Epithelial cell of esophagus (primary cell): ENCODE results near the gene JAM2.
A peak's percentile ranks its signal among the peaks of the same experiment; 100 is the strongest.
"Not testable (repeated sequence)": the region's sequence is repeated elsewhere in the genome, so short reads cannot be mapped to it uniquely, and the experiment has no call there.

ENCODE experiments used
- DNase-seq: peaks from one replicate; pipeline ENCODE4 v3.0.0; 2010; ENCODE audit warnings: low read depth
- H3K4me3 ChIP-seq: 2 replicates; pipeline ENCODE4 v1.5.1; 2011; ENCODE audit warnings: mild to moderate bottlenecking, low read length, control low read depth
- CTCF ChIP-seq: IDR thresholded peaks from 2 replicates; pipeline ENCODE4 v1.5.1; 2011; ENCODE audit warnings: low read depth, mild to moderate bottlenecking, low read length, control low read depth, inconsistent platforms; ENCODE audit not compliant: insufficient read depth; ENCODE audit errors: missing control alignments

The JAM2 gene

DNA sequence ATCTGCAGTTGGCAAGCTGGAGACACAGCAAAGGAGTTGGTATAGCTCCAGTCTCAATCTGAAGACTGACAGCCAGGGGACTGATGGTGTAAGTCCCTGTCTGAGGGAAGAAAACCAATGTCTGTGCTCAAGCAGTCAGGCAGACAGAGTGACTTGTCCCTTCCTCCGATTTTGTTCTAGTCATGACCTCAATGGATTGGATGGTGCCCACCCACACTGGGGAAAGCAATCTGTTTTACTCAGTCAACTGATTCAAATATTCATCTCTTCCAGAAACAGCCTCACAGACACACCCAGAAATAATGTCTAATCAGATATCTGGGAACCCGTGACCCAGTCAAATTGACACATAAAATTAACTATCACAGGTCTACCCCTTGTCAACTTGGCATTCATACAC is 19.9 kb upstream of the JAM2 start:
- TF ChIP-seq CTCF: no peak
- no peak overlapping the region for H3K4me3 ChIP-seq
- no peak for DNase-seq

DNA sequence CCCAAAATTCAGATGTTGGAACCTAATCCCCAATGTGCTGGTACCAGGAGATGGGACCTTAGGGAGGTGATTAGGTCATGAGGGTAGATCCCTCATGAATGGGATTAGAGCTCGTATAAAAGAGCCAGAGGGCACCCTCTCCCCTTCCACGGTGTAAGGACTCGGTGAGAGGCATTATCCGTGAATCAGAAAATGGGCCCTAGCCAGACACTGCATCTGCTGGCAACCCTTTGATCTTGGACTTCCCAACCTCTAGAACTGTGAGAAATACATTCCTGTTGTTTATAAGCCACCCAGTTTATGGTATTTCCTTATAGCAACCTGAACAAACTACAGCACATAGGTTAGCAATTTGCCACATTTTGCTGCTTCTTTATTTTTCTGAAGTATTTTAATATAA is 14.5 kb upstream of the JAM2 start:
- no peak for TF ChIP-seq CTCF
- no peak overlapping the region for H3K4me3 ChIP-seq
- no peak for DNase-seq

DNA sequence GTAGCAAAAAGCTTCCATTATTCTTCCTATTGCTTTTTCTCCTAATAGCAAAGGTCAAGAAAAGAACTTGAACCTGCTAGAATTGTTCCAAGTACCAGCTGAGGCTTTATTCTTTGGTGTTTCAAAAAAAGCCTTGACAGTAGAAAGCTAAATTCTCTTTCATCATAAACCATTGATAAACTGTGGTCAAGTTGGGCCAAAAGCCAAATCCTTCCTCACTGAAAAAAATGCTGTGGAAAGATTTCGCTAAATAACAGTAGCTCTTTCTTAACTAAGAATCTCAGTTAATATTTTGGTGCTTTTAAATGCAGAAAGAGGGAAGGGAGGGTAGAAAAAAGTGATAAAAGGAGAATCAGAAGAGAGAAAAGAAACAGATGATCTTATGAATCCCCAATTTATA is 14.0 kb upstream of the JAM2 start:
- DNase-seq: no peak
- no peak for TF ChIP-seq CTCF
- H3K4me3 ChIP-seq: no peak overlapping the region

GRCh38 chr21:25625776-25626555 is 13.1 kb upstream of the JAM2 start:
- DNase-seq, H3K4me3 ChIP-seq: not testable (repeated sequence)

DNA sequence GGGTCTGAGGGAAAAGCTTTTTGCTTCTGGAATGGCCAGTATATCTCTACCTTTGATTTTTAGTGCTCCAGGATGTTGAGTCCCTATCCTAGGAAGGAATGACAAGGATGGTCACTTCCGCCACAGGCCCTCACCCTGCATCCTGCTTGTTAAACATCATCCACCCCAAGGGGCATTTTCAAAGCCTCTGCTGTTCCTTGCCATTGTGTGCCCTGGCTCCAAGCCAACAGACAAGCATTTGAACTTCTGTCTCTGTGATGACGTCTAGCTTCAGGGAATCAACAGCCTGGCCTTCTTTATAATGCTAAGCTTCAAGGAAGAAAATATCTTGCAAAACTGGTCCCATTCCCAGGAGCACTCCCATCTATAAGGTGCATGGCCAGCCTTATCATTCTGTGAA is 12.3 kb upstream of the JAM2 start:
- no peak overlapping the region for H3K4me3 ChIP-seq
- peak; percentile 60 for DNase-seq

GRCh38 chr21:25632296-25632695 is 6.8 kb upstream of the JAM2 start:
- no peak for DNase-seq
- no peak for TF ChIP-seq CTCF
- no peak overlapping the region for H3K4me3 ChIP-seq

More for the DNA sequence above, 12.3 kb upstream of the JAM2 start:
- no peak for TF ChIP-seq CTCF

- H3K4me3 ChIP-seq: no peak overlapping the region
- no peak for TF ChIP-seq CTCF
- DNase-seq: no peak
Observed at GRCh38 chr21:25635310-25635709, 3.7 kb upstream of the JAM2 start.
